GM12878 (cell line): Measurements from ENCODE around the gene FREY1. TPM values are rescaled to one million over a fixed set of nuclear protein-coding genes. Genes with fewer than 3 reads are reported as not detected.

Experiments used
- ATAC-seq: fragments of 200-7000 bp; cut with Tn5 transposase; 3 replicates; pipeline ENCODE4 v1.9.1; 2020; ENCODE audit warnings: mild to moderate bottlenecking, moderate library complexity
- BruUV-seq: library from RNA; stranded (reverse); fragments of 400-500 nt; replicated peaks from 2 replicates; lab custom pipeline; 2021; lab: Mats Ljungman, UMichigan
- CTCF ChIA-PET: fragments of 300-600 bp; sonication (Branson Sonifier 250); formaldehyde crosslinking; extraction: SDS; loops from one replicate; lab custom pipeline; 2021; ENCODE audit warnings: inconsistent platforms; lab: Yijun Ruan, JAX
- POLR2A ChIA-PET: fragments of 350-600 bp; formaldehyde crosslinking; extraction: SDS; loops from one replicate; lab custom pipeline; 2021; ENCODE audit warnings: inconsistent platforms; lab: Charles Lee
- RAD21 ChIA-PET: fragments of 300-600 bp; sonication (Branson Sonifier 250); formaldehyde crosslinking; loops from one replicate; lab custom pipeline; 2023; ENCODE audit warnings: antibody characterized with exemption; ENCODE audit not compliant: unreplicated experiment; lab: Charles Lee
- SMC1A ChIA-PET: fragments of 300-600 bp; sonication (Branson Sonifier 250); formaldehyde crosslinking; loops from one replicate; lab custom pipeline; 2023; ENCODE audit not compliant: unreplicated experiment, uncharacterized antibody; lab: Charles Lee
- DNase-seq: peaks from one replicate; pipeline ENCODE4 v3.0.0-alpha.2; 2011; ENCODE audit warnings: low read depth, low spot score
- FAIRE-seq: peaks from 3 replicates; lab custom pipeline; 2011; peaks lifted over from hg19 to GRCh38; lab: Jason Lieb, UNC
- H2AFZ ChIP-seq: 2 replicates; pipeline ENCODE4 v1.6.0; 2011; ENCODE audit warnings: low read depth, low read length, control low read depth; ENCODE audit not compliant: control insufficient read depth
- H3K27ac ChIP-seq: 2 replicates; pipeline ENCODE4 v1.5.1; 2011; ENCODE audit warnings: control low read depth; ENCODE audit not compliant: control insufficient read depth, insufficient read depth
- H3K27me3 ChIP-seq, 2 experiments: replicated peaks in 1 of 2; 2 replicates each; pipeline versions ENCODE4 v1.6.0 to v1.6.1; 2011; ENCODE audit warnings: low read length in 1 of 2; ENCODE audit not compliant: control insufficient read depth in 2 of 2, insufficient read depth in 2 of 2
- H3K36me3 ChIP-seq, 2 experiments: 2 replicates each; pipeline ENCODE4 v1.5.1; 2011; ENCODE audit warnings: low read length in 1 of 2; ENCODE audit not compliant: control insufficient read depth in 2 of 2, insufficient read depth in 2 of 2
- H3K4me1 ChIP-seq: 2 replicates; pipeline ENCODE4 v1.6.1; 2011; ENCODE audit warnings: mild to moderate bottlenecking, low read length, moderate library complexity, mixed read lengths; ENCODE audit not compliant: control insufficient read depth, insufficient read depth
- H3K4me2 ChIP-seq: 2 replicates; pipeline ENCODE4 v1.6.0; 2011; ENCODE audit warnings: control low read depth; ENCODE audit not compliant: control insufficient read depth, insufficient read depth
- H3K4me3 ChIP-seq: fragments of 200-600 bp; sonication (generic); 2 replicates; pipeline ENCODE4 v1.5.1; 2016
- H3K79me2 ChIP-seq: 2 replicates; pipeline ENCODE4 v1.6.0; 2011; ENCODE audit warnings: low read length; ENCODE audit not compliant: control insufficient read depth, insufficient read depth
- H3K9ac ChIP-seq: 2 replicates; pipeline ENCODE4 v1.8.0; 2011; ENCODE audit warnings: low read length, control low read depth, mixed read lengths; ENCODE audit not compliant: control insufficient read depth, insufficient read depth
- H3K9me3 ChIP-seq: replicated peaks from 3 replicates; pipeline ENCODE4 v1.5.1; 2011; ENCODE audit warnings: mild to moderate bottlenecking, low read length; ENCODE audit not compliant: control insufficient read depth, insufficient read depth
- H4K20me1 ChIP-seq: 2 replicates; pipeline ENCODE4 v1.6.0; 2011; ENCODE audit not compliant: control insufficient read depth, insufficient read depth
- EP300 ChIP-seq, 2 experiments: fragments of 150-350 bp in 1 of 2; IDR thresholded peaks; 2 replicates each; pipeline ENCODE4 v1.6.1; 2011 to 2012; ENCODE audit warnings: low read depth in 2 of 2, low read length in 2 of 2, borderline replicate concordance in 1 of 2, improper control_type of control experiment in 1 of 2, inconsistent platforms in 1 of 2; ENCODE audit not compliant: control insufficient read depth in 1 of 2
- WGBS: methylation state at CpG from one replicate; pipeline ENCODE4 v1.1.6; 2016; ENCODE audit warnings: low lambda C conversion rate; ENCODE audit not compliant: insufficient replicate concordance, insufficient coverage; ENCODE audit errors: missing lambda C conversion rate; 5-methylcytosine and 5-hydroxymethylcytosine counted together
- in situ Hi-C: fragments of 300-500 bp; cut with MboI; formaldehyde crosslinking; loops from 9 replicates; pipeline ENCODE4 v1.14.3; 2018; ENCODE audit warnings: mixed read lengths
- intact Hi-C: fragments of 100-400 bp; cut with micrococcal nuclease; formaldehyde crosslinking; loops from one replicate; pipeline ENCODE4 v1.14.2; 2022; ENCODE audit not compliant: unreplicated experiment
- polyA plus RNA-seq, 11 experiments: library from polyadenylated mRNA; depleted of rRNA in 4 of 11; unstranded in 6 of 11; stranded (reverse) in 5 of 11; fragments of >200 nt; fragmentation: Nextera tagmentation in 4 of 11; fragmentation: Illumina TruSeq in 1 of 11; extraction: Ambion mirVana in 4 of 11; extraction: Trizol in 1 of 11; gene quantifications; 1 replicate in 1 of 11; 2 replicates in 10 of 11; pipeline versions ENCODE4 v1.2.1 to v1.2.3, GENCODE V29; 2011 to 2016; ENCODE audit warnings: inconsistent platforms in 2 of 11, missing spikeins in 2 of 11, low read depth in 1 of 11
- total RNA-seq, 4 experiments: library from RNA; depleted of rRNA in 3 of 4; stranded (reverse); fragments of >200 nt in 3 of 4; fragmentation: Illumina TruSeq in 1 of 4; extraction: Trizol in 1 of 4; gene quantifications; 2 replicates each; pipeline versions ENCODE4 v1.2.1 to v1.2.3, GENCODE V29; 2013 to 2021
- TF ChIP-seq, protein P1 (sequence below), 3 experiments: IDR thresholded peaks in 2 of 3; conservative IDR thresholded peaks in 1 of 3; 2 replicates each; pipeline ENCODE4 v1.5.1; 2011; ENCODE audit warnings: low read depth in 3 of 3, low read length in 3 of 3, mild to moderate bottlenecking in 3 of 3, control low read depth in 2 of 3, moderate library complexity in 2 of 3, inconsistent platforms in 1 of 3, mixed read lengths in 1 of 3; ENCODE audit not compliant: control insufficient read depth in 2 of 3, insufficient read depth in 1 of 3; ENCODE audit errors: extremely low read depth in 1 of 3
- TF ChIP-seq, protein P2 (sequence below): IDR thresholded peaks from 2 replicates; pipeline ENCODE4 v1.6.1; 2012; ENCODE audit warnings: low read length, inconsistent platforms

The FREY1 gene
- total and polyA plus RNA-seq, 10 of the 15 experiments (the other 5 are each of a cell fraction or from before 2014, with no cell fraction given), result 0.13 to 1.7 (median 0.39) TPM; not detected in 3

DNA sequence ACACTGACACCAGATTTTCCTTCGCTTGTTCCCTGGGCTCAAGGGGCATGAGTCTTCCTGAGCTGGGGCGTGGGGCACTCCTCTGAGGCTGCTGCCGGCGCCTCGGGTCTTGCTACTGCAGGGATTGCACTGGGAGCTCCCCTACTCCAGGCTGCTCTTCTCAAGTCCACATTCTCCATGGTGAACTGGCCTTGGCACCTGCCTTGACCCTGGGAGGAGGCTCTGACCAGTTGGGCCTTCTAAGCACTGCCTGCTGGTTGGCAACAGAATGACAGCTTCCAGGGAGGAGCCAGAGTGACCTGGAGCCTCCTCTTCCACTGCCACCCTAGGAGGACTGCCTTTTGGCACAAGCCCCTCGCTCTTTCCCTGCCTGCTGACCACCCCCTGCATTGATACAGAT, 9.5 kb downstream of the FREY1 start:
- Histone ChIP-seq H2AFZ (no peak overlapping the region), H3K4me3 (no peak overlapping the region), H3K36me3 (no peaks in the 10 kb centered on the region), H3K4me2 (no peak overlapping the region)
- TF ChIP-seq, protein P1, sequence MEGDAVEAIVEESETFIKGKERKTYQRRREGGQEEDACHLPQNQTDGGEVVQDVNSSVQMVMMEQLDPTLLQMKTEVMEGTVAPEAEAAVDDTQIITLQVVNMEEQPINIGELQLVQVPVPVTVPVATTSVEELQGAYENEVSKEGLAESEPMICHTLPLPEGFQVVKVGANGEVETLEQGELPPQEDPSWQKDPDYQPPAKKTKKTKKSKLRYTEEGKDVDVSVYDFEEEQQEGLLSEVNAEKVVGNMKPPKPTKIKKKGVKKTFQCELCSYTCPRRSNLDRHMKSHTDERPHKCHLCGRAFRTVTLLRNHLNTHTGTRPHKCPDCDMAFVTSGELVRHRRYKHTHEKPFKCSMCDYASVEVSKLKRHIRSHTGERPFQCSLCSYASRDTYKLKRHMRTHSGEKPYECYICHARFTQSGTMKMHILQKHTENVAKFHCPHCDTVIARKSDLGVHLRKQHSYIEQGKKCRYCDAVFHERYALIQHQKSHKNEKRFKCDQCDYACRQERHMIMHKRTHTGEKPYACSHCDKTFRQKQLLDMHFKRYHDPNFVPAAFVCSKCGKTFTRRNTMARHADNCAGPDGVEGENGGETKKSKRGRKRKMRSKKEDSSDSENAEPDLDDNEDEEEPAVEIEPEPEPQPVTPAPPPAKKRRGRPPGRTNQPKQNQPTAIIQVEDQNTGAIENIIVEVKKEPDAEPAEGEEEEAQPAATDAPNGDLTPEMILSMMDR (IDR thresholded peaks at IDR 0.05 in 2 of 3, conservative IDR thresholded peaks at IDR 0.05 in 1 of 3; ENCODE audit: control insufficient read depth in 2 of 3, extremely low read depth in 1 of 3, insufficient read depth in 1 of 3, low read depth in 3 of 3, low read length in 3 of 3), result 0 out of 6 replicates have a peak, but pooled peaks of 1 of the 3 experiments have one; percentile 0
- no peak for TF ChIP-seq EP300 (IDR thresholded peaks at IDR 0.05; ENCODE audit: borderline replicate concordance in 1 of 2, control insufficient read depth in 1 of 2, low read depth in 2 of 2, low read length in 2 of 2)
- TF ChIP-seq, all 136 proteins: peak for 1
- Histone ChIP-seq H3K4me1 (no peaks in the 10 kb centered on the region), H3K9ac (no peak overlapping the region), H3K27me3 (peaks cover 3 to 10% of the 10 kb centered on the region in 2 experiments; a peak in 3 of 4 replicates), H3K27ac (no peak overlapping the region), H3K9me3 (no peaks in the 10 kb centered on the region), H4K20me1 (no peaks in the 10 kb centered on the region; the same call in 1 of the 2 replicates), H3K79me2 (no peaks in the 10 kb centered on the region)
- ATAC-seq (no peak), DNase-seq (no peak), FAIRE-seq (no peak)
- BruUV-seq, result no TSS peak
- 17% methylated on average over 6 of the region's 6 CpGs for WGBS
- ChIA-PET POLR2A (interaction anchor here (1.0 kb wide), 1 partner anchor 16 kb away, joined by 3 read pairs; no protein-coding TSS in a partner anchor), RAD21 (interaction anchor here (1.0 to 2.0 kb wide), 2 partner anchors 20 to 109 kb away, joined by 3 to 5 read pairs; partner anchors contain the start of gene PEX16), CTCF (interaction anchor here (1.3 to 1.5 kb wide), 2 partner anchors 109 to 126 kb away, joined by 3 read pairs; no protein-coding TSS in a partner anchor), SMC1A (no interaction called here)
- in situ Hi-C loops (no loop called here), intact Hi-C loops (no loop called here)

- TF ChIP-seq, protein P2, sequence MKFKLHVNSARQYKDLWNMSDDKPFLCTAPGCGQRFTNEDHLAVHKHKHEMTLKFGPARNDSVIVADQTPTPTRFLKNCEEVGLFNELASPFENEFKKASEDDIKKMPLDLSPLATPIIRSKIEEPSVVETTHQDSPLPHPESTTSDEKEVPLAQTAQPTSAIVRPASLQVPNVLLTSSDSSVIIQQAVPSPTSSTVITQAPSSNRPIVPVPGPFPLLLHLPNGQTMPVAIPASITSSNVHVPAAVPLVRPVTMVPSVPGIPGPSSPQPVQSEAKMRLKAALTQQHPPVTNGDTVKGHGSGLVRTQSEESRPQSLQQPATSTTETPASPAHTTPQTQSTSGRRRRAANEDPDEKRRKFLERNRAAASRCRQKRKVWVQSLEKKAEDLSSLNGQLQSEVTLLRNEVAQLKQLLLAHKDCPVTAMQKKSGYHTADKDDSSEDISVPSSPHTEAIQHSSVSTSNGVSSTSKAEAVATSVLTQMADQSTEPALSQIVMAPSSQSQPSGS, result no peak
- peaks cover 3 to 10% of the 10 kb centered on the region in 2 experiments; a peak in 3 of 4 replicates for H3K27me3 ChIP-seq
Observed at GRCh38 chr11:45896422-45896984, 10.6 kb downstream of the FREY1 start.

More at GRCh38 chr11:45896422-45896984, 10.6 kb downstream of the FREY1 start:
- DNase-seq (no peak), ATAC-seq (no peak), FAIRE-seq (no peak)
- Histone ChIP-seq H3K4me2 (no peak overlapping the region), H3K9ac (no peak overlapping the region), H3K4me1 (no peaks in the 10 kb centered on the region), H3K36me3 (no peaks in the 10 kb centered on the region), H2AFZ (no peak overlapping the region), H3K79me2 (no peaks in the 10 kb centered on the region), H4K20me1 (no peaks in the 10 kb centered on the region; the same call in 1 of the 2 replicates), H3K4me3 (no peak overlapping the region), H3K27ac (no peak overlapping the region), H3K9me3 (no peaks in the 10 kb centered on the region)
- BruUV-seq, result no TSS peak
- SMC1A ChIA-PET, result no interaction called here
- CTCF ChIA-PET, result no interaction called here
- 26% methylated on average over 19 of the region's 19 CpGs for WGBS
- POLR2A ChIA-PET, result no interaction called here
- RAD21 ChIA-PET, result no interaction called here
- intact Hi-C loops, result no loop called here
- in situ Hi-C loops, result no loop called here
